HG03469 (cell line): ENCODE data around the gene DIP2C.

Experiments used
- ATAC-seq: cut with Tn5 transposase; IDR thresholded peaks from one replicate; pipeline ENCODE4 v1.9.1; 2021; ENCODE audit warnings: mild to moderate bottlenecking, moderate library complexity, moderate number of reproducible peaks; ENCODE audit not compliant: unreplicated experiment

DIP2C gene

DNA sequence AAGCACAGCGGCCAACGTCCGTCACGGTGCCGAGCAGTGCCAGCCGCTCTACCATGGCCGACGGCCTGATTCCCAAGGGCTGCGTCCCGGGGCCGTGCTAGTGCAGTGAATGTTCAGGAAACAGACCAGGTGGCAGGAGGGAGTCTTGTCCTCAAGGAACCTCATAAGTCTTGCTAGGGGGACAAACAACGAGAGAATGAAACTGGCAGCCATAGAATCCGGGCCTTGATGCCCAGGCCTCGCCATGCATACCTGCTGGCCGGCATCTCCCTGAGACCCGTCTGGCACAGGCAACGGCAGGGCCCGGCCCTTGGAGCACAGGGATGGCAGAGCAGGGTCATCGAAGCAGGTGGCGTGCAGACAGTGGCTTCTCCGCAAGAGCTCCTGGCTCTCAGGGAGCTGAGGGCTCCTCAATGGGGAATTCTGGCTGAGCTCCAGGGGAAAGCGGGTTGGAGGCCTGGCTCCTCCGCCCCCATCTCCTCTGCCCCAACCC, 58.8 kb downstream of the DIP2C start:
- ATAC-seq = no peak

DNA sequence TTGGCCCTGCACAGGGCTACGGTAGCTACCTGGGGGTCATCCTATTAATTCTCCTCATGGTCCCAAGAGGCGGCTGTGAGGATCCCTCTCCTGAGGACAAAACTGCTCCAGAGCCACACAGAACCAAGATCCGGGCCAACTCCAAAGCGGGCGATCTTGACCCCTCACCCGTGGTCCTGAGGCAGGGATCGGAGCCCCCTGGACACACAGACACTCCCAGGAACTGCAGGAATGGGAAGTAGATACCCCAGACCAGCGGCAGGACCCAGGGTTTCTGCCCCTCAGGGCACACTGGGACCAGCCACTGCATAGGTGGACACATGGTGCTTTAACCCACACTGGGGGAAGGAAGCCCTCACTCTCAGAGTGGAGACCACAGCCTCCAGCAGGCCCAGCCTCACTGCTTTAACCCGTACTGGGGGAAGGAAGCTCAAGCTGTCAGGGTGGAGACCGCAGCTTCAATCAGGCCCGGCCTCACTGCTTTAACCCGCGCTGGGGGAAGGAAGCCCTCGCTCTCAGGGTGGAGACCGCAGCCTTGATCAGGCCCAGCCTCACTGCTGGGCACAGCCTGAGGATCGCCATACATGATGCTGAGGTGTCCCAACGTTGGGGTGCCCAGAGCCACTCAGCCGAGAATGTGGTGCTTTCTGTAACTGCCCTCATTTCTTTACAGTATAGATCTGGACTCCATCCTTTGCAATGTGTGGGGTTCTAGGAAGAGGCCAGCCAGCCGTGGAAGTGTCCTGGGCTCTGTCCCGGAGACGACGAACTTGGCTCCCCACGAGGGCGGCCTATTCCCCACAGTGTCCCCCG, 60.1 kb downstream of the DIP2C start:
- no peak for ATAC-seq

DNA sequence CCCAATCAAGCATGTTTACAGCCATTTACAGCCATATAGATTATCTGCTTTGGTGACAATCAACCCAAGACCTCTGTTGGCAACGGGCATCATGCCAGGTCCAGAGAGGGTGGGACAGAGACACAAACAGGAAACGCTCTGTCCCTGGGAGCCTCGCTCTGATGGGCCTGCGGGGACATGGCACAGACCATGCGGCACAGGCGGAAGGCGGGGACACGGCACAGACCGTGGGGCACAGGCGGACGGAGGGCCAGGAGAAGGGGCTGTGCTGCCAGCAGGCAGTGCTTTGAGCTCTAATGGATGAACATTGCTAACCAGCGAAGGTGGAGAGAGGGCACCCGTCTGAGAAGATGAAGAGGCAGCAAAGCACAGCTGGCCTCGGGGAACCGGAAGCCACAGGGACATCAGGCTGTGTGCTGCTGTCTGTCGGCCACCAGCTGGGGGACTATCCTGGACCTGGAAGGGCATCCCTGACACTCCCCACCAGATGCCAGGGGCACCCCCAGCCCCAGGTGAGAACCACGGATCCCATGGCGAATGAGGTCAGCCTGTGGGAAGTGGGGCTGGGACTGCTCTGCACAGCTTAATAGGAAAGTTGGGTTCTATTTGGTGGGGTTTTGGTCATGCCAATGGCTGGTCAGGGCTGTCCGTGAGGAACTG, 61.0 kb downstream of the DIP2C start:
- ATAC-seq = no peak

DNA sequence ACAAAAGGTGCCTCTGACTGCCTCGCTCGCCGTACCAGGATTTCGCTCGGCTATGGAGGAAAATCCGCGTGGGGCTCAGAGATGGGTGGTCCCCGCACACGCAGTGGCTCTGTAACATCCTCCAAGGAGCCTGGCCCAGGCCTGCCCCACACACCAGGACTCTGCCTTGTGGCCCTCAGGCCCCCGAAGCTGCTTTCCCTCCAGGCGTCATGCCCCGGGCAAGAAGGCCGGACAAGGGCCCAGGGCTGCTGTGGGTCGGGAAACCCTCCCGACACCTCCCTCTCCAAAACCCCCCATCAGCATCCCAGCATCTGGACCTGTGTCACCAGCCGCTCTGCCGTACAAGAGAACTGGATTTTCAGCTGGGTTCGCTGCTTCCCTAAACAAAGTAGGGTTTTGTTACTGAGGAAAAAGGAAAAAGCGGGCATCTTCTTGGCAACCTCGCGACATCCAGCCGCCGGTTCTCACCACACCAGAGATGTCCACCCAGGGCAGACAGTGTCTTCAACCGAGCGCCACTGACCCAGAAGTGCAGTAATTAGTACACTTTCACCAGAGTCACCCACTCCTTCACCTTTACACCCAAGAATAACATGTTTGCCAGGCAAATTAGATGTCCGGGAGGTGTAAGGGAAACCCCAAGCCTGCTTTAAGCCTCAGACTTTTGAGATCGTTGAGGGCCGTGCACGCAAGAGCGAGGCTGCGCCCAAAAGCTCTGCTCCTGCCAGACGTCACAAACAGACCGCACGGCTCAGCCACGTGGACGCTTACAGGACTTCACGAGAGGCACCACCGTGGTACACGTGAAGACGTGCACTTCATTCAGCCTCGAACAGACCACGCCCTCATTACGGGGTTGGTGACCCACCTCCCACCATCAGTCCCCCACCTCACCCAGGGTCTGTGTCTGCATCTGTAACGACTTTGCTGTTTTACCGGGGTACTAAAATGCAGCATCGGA, 62.2 kb downstream of the DIP2C start:
- no peak for ATAC-seq

DNA sequence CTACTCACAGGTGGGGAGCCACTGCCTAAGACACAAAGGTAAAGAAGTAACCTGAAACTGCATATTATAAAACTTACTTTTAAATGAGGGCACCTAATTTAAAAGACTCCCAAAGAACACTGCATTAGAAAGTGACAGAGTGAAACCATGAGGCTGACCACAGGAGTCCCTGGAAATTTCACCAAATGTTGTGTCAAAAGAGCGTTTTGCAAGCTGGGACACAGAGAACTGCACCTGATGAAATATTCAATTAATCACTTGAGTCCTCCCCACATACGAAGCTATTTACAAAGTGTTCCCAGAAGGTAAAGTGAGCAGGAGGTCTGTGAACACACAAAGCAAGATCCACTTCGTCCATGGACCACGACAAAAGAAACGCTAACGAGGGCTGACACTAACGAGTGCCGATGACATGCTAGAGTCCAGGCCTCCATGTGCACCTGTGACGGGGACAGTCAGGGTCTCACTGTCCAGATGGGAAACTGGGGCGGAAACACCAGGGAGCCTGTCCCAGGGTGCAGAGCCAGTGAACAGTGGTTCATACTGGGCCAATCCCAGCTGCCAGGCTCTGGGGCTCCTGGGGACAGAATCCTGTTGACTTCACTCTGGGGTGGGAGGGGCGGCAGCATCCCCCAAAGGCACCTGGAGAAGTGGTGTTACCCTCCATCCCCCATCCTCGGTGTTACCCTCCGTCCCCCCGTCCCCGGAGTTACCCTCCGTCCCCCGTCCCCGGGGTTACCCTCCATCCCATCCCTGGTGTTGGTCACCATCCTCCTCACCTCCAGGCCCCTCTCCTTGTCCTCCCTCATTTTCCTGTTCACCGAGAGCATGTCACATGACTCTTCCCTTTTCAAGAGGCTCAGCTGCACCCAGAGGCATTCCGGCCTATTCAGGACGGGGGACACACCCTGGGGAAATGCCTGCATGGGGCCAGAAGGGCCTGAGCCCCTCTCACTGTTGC, 63.4 kb downstream of the DIP2C start:
- no peak for ATAC-seq

DNA sequence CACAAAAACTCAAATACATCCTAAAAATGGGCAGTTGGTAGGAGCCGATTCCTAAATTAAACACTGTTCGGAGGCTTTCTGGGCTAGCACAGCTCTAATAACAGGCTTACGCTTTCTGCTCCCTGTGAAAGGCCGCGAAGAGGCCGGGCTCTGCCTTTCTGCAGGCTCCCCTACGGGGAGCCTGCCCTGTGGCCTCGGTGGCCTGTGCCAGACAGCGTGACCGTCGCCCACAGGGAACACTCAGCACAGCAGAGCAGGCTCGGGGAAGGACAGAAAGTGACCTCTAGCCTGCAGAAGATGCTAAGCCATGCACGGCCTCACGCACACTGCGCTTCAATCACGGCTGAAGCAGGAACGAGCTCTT, 64.2 kb downstream of the DIP2C start:
- ATAC-seq = no peak

DNA sequence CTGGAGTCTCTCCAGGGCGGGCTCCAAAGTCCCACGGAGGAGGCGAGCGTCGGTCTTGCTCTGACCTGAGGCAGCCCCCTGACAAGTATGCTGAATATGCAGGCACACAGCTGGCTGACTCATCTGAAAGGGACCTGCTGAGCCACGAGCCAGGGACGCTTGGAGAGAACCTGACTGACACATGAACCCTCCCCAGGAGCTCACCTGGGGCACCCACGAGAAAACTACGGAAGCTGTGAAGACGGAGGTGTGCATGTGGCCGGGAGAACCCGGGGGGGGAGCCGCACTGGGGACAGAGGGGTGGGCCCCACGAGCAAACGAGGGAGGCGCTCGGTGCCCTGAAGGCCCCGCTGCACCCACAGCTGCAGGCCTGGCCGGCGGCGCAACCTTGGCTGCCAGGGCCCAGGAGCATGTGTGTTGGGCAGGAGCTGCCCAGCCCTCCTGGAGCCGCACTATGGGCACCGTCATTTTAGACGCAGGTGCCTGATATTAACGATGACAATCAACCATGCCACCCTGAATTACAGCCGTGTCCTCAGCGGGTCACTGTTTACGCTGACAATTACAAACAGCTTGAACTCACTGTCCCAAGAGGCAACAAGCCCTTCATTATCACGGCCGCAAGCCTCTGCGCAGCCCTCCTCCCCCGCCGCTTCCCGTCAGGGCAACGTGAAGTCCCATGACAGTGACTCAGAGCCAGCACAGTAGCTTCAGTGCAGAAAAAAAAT, 64.7 kb downstream of the DIP2C start:
- no peak for ATAC-seq

DNA sequence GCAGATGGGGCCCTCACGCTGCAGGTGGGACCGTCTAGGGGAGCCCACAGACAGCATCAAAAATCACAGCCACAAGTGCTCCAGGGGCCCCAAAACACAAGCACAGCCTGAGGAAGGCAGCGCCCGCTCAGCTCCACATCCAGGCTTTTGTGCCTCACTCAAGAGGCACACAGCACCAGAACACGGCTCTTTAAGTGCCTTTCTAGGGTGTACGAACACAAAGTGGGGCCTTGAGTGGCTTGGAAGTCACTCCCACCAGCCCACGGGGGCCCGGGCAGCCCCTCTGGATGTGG, 65.2 kb downstream of the DIP2C start:
- ATAC-seq = no peak

DNA sequence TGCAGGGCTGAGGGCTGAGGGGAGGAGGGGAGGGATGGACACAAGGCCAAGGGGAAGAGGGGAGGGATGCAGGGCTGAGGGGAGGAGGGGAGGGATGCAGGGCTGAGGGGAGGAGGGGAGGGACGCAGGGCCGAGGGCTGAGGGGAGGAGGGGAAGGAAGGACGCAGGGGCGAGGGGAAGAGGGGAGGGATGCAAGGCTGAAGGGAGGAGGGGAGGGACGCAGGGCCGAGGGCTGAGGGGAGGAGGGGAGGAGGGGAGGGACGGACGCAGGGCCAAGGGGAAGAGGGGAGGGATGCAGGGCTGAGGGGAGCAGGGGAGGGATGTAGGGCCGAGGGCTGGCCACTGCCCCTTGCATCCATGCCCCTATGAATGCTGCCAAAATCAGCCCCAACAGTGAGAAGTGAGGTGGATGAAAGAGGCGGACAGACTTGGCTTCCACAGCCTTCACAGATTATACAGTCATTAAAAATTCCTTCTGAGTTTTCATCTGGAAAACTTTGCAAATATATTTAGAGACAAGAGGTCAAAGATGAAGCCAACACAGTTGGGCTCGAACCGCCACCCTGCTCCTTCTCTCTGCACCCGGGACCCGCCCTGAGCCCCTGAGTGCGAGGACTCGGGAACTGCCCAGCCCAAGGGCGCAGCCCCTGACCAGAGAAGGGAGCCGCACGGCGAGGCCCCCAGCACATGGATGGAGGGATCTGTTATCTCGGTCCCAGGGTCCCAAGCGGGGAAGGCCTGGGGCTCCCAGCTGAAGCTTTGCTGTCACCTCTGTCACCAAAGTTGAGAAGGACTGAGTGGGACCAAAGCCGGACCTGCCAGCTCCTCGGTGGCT, 65.8 kb downstream of the DIP2C start:
- ATAC-seq = no peak

DNA sequence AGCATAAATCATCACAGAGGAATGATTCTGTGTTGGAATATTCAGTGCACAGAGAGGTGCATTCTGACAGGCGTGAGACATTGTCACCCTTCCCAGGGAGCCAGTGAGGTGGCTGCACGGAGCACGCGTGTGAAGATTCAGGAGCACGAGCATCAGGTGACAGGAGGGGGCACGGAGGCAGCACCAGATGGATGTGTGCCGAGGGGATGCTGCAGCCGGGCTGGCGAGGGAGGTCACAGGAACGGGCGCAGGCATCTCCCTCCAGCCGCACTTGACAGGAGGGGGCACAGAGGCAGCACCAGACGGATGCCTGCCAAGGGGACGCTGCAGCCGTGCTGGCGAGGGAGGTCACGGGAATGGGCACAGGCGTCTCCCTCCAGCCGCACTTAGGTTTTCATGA, 66.5 kb downstream of the DIP2C start:
- ATAC-seq = no peak

DNA sequence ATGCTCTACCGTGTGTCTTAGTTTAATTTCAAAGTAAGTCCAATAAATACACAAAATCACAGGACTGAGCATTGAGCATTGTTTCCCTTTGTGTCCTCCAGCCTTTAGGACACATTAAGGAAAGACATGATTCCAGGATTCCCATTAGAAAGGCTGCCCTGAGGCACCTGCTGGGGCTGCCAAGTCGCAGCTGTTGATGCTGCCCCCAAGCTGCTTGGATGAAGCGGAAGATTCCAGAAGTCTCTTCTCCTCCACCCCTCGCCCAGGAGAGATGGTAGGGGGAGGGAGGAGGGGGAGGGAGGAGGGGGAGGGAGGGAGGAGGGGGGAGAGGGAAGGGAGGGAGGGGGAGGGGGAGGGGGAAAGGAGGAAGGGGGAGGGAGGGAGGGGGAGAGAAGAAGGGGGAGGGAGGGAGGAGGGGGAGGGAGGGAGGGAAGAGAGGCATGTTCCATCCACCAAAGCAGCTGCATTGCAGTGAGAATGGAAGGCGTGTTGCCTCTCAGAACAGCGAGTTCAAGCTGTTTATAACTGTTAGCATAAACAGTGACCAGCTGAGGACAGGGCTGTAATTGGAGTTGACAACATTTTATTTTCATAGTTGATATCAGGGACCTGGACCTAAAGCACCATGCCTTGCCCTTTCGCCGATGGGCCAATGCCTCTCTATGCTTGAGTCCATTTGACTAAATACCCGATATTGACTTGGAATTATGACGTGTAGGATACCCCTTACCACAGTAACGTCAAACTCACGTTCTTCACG, 67.3 kb downstream of the DIP2C start:
- ATAC-seq = no peak

DNA sequence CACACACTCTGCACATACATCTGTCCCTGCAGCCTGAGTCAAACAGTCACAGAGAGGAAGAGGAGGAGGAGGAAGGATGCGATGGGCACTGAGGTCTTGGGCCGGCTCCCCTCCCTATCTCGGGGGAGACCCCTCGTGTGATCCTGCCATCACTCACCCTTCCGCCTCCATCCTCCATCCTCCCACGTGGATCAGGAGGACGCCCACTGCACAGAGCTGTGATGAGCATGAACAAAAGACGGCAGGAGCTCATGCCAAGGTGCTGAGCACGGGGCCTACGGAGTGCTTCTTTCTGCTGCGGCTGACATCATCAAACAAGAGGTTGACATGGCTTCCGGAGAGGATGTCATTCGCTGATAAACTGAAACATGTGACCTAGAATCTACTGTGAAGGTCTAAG, 68.0 kb downstream of the DIP2C start:
- no peak for ATAC-seq

DNA sequence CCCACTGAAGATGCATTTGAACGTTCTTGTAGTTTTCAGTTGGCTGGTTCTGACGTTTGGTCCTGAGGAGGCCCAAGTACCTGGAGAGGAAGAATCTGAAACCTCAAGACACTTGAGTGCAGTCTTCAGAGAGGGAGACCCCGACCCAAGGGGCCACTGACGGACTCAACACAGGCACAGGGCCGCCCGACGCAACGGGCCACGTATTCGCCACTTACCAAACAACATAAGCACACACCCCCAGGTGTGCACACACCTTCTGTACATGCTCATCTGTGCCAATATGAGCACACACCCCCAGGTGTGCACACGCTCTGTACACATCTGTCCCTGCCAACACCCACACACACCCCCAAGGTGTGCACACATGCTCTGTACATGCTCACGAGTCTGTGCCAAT, 68.5 kb downstream of the DIP2C start:
- ATAC-seq = no peak

DNA sequence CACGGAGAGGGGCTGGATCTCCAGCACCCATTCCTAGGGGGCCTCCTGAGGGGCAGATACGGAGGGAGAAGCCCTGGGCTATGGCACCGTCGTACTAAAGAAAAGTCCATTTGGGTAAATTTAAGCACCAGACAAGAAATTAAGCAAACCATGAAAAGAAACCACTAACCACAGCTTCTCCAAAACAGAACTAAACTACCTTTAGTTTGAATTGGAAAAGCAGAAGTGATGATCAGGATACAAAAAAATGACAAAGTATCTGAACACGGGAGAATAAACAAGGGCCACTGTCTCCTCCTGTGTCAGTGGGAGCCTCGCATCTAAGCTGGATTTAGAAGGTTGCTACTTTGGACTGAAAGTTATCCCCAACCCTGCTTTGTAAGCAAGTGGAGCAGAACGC, 69.1 kb downstream of the DIP2C start:
- ATAC-seq = no peak

DNA sequence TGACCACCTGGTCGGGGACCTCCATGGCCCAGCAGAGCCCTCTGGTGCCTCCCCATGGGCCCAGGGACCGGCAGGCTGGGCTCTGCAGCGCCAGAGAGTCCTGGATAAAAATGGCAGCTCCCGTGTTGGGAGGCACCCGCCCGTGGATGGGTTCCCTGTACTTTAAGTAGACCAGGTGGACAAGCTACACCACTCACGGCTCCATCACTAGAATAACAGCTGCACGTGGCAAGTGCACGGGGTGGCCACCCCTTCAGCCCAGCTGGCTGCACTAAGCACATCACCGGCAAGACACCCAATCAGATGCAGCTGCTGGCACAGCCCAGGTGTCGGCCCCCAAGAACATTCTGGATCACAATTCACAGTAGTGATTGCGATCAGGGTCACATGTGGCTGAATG, 69.8 kb downstream of the DIP2C start:
- no peak for ATAC-seq

DNA sequence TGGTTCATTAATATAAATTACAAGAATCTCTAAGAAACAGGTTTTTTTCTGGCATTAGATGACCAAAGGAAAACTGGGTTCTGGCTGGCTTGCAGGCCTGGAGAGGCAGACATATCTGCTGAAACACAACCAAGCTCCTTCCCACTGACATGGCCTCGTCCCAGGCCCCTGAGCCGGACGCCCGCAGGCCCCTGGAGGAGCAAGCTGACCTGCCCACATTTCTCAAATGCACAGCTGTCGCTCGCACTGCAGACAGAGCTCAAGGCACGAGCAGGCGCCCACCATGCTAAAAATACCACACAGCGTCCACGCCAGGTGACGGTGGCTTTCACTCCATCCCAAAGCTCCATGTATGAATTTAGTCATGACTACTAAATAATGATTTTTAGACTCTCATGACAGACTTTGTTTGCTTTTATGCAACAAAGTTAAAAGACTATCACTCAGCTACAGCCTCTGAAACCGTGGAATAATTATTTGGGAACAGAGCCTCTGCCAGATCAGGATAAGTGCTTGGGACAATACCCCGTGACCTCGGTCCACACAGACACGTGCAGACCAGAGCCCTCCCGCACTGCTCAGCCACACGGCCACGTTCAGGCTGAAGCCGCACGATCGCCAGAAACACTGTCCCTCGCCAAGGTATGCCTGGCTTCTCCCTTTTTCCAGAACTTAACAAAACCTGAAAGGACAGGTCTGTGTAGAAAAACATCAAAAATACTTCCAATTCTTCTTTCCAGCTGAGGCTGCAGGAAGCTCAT, 71.1 kb downstream of the DIP2C start:
- no peak for ATAC-seq

DNA sequence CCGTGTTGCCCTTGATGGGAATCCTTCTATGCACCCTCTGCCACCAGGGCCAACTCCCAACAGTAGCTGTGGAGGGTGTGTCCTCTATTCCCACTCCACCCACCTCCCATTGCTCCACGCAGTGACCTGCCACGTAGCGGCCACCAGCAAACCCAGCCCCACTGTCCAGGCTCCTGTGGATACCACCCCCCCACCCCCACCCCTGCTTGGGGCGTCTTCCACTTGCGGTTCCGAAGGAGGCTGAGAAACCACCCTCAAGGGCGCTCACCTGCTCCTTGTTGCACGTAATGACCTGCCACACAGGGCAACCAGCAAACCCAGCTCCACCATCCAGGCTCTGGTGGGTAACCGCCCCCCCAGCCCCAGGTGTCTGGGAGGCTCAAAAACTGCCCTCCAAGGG, 72.0 kb downstream of the DIP2C start:
- ATAC-seq = no peak
